Measurements from ENCODE around the gene SLC22A23. TPM values are rescaled to one million over a fixed set of nuclear protein-coding genes. Genes with fewer than 3 reads are reported as not detected.

The SLC22A23 gene
- total RNA-seq, 2 experiments from 2014 or later: 13.4 to 13.6 TPM

- Mint-ChIP-seq H3K4me3 (no peak overlapping the region), H3K9me3 (no peaks in the 10 kb centered on the region), H3K36me3 (ENCODE audit: low read depth) (no peaks in the 10 kb centered on the region), H3K4me1 (ENCODE audit: low read depth) (no peaks in the 10 kb centered on the region), H3K27ac (no peak overlapping the region), H3K27me3 (peaks cover 74% of the 10 kb centered on the region)
- Histone ChIP-seq H3K9me3 (ENCODE audit: control insufficient read depth in 1 of 2, insufficient read depth in 1 of 2, low read length in 2 of 2) (no peaks in the 10 kb centered on the region), H3K4me1 (ENCODE audit: insufficient read depth, low read length) (no peaks in the 10 kb centered on the region), H3K27me3 (ENCODE audit: control insufficient read depth in 1 of 2, insufficient read depth in 2 of 2, low read length in 2 of 2) (peaks cover 19 to 20% of the 10 kb centered on the region in 2 experiments), H3K4me3 (ENCODE audit: low read length) (no peak overlapping the region), H3K36me3 (ENCODE audit: insufficient read depth, low read length) (no peaks in the 10 kb centered on the region), H3K27ac (ENCODE audit: low read depth in 1 of 2, low read length in 2 of 2) (no peak overlapping the region)
- CTCF ChIA-PET: interaction anchor here (0.5 kb wide), 1 partner anchor 165 kb away, joined by 6 read pairs; no protein-coding TSS in a partner anchor
- intact Hi-C loops (cut with DNase I, micrococcal nuclease): no loop called here
- TF ChIP-seq, protein P1, sequence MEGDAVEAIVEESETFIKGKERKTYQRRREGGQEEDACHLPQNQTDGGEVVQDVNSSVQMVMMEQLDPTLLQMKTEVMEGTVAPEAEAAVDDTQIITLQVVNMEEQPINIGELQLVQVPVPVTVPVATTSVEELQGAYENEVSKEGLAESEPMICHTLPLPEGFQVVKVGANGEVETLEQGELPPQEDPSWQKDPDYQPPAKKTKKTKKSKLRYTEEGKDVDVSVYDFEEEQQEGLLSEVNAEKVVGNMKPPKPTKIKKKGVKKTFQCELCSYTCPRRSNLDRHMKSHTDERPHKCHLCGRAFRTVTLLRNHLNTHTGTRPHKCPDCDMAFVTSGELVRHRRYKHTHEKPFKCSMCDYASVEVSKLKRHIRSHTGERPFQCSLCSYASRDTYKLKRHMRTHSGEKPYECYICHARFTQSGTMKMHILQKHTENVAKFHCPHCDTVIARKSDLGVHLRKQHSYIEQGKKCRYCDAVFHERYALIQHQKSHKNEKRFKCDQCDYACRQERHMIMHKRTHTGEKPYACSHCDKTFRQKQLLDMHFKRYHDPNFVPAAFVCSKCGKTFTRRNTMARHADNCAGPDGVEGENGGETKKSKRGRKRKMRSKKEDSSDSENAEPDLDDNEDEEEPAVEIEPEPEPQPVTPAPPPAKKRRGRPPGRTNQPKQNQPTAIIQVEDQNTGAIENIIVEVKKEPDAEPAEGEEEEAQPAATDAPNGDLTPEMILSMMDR (IDR thresholded peaks at IDR 0.05): no peak
- DNase-seq (no peak), ATAC-seq (ENCODE audit: poor library complexity) (no peak)
- POLR2A ChIA-PET: interaction anchor here (0.9 kb wide), 1 partner anchor 9 kb away, joined by 3 read pairs; no protein-coding TSS in a partner anchor
Measured at GRCh38 chr6:3240595-3240994, 216.3 kb downstream of the SLC22A23 start.

DNA sequence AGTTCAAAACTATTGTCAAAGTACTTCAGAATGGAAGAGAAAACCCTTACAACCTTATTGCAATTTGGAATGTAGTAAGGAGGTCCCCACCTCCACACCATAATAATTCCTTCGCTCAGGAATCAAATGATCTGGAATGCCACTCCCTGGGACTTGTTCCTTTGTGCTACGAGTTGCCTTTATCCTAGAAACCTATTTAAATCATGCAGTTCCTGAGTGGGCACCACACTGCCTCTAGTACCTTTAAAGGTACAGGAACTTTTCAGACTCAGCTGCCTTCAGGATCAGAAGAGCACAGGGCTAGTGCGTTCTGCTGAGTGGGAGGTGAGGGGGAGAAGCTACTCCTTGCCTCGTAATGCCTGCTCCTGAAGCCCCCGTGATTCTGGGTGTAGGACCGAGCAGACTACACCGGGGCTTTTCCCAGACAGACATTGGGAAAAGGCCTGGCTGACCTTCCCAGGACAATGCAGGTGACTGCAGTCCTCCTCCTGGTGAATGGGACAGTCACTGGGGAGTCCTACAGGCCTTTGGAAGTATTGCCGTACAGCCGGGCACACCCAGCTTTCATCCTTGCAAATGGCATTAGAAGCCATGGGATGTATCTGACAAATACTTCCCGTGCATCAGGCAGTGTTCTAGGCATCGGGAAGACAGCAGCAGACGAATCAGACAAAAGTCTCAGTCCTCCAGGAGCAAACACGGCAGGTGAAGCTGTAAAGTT, 217.6 kb downstream of the SLC22A23 start:
- H3K36me3 Mint-ChIP-seq (ENCODE audit: low read depth): no peaks in the 10 kb centered on the region
- TF ChIP-seq, protein P1 (IDR thresholded peaks at IDR 0.05): no peak
- ChIA-PET POLR2A (no interaction called here), CTCF (interaction anchor here (1.1 kb wide), 1 partner anchor 12 kb away, joined by 4 read pairs; no protein-coding TSS in a partner anchor)
- H3K4me1 Mint-ChIP-seq (ENCODE audit: low read depth): no peaks in the 10 kb centered on the region
- Histone ChIP-seq H3K36me3 (ENCODE audit: insufficient read depth, low read length) (no peaks in the 10 kb centered on the region), H3K9me3 (ENCODE audit: control insufficient read depth in 1 of 2, insufficient read depth in 1 of 2, low read length in 2 of 2) (no peaks in the 10 kb centered on the region), H3K27ac (ENCODE audit: low read depth in 1 of 2, low read length in 2 of 2) (no peak overlapping the region), H3K4me3 (ENCODE audit: low read length) (no peak overlapping the region), H3K4me1 (ENCODE audit: insufficient read depth, low read length) (no peaks in the 10 kb centered on the region), H3K27me3 (ENCODE audit: control insufficient read depth in 1 of 2, insufficient read depth in 2 of 2, low read length in 2 of 2) (peaks cover 25 to 26% of the 10 kb centered on the region in 2 experiments)
- H3K4me3 Mint-ChIP-seq: no peak overlapping the region
- no peak overlapping the region for H3K27ac Mint-ChIP-seq
- no peak for ATAC-seq (ENCODE audit: poor library complexity)
- no peak for DNase-seq
- intact Hi-C loops (cut with DNase I, micrococcal nuclease): no loop called here
- peaks cover 76% of the 10 kb centered on the region for H3K27me3 Mint-ChIP-seq
- H3K9me3 Mint-ChIP-seq: no peaks in the 10 kb centered on the region

DNA sequence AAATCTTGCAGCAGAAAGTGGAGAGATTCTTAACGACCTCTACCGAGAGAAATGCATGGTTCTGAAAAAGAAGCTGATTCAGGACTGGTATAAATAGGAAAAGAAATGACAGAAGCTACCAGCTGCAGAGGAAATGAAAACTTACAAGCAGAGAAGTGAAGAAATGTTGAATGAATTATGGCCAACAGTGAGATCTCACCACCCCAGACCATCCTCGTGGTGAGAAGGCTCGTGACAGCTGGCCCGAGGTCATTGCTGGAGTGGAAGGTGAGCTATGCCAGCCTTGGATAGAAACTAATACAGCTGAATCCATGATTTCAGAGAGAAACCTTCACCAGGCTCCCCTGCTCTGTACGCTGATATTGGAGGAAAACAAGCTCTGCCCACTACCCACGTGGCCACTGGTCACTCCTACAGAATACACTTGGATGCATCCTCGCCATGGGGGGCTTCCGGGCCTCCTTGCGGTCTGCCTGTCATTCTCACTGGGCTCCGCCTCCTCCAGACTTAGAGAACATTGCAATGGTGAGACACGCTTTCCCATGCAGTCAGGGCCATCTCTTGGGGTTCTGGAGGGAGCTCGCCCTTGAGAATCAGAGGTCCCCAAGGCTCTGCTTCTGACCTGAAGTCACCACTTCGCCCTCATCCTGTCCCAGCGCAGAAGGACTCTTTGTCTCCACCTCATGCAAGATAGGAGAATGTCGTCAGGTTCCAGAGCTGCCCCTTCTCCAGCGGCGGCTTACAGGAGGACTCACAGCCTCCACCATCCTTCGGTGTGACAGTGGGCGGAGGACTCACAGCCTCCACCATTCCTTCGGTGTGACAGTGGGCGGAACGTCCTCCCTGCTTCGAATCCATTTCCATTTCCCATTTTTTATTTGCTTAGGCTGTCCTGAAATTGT, 218.8 kb downstream of the SLC22A23 start:
- H3K27me3 Mint-ChIP-seq: peaks cover 79% of the 10 kb centered on the region
- TF ChIP-seq, protein P1 (IDR thresholded peaks at IDR 0.05): no peak
- H3K4me3 Mint-ChIP-seq: no peak overlapping the region
- DNase-seq (no peak), ATAC-seq (ENCODE audit: poor library complexity) (no peak)
- POLR2A ChIA-PET: no interaction called here
- Histone ChIP-seq H3K4me3 (ENCODE audit: low read length) (no peak overlapping the region), H3K27ac (ENCODE audit: low read depth in 1 of 2, low read length in 2 of 2) (no peak overlapping the region), H3K36me3 (ENCODE audit: insufficient read depth, low read length) (no peaks in the 10 kb centered on the region), H3K9me3 (ENCODE audit: control insufficient read depth in 1 of 2, insufficient read depth in 1 of 2, low read length in 2 of 2) (no peaks in the 10 kb centered on the region), H3K27me3 (ENCODE audit: control insufficient read depth in 1 of 2, insufficient read depth in 2 of 2, low read length in 2 of 2) (peaks cover 32 to 37% of the 10 kb centered on the region in 2 experiments), H3K4me1 (ENCODE audit: insufficient read depth, low read length) (no peaks in the 10 kb centered on the region)
- no peak overlapping the region for H3K27ac Mint-ChIP-seq
- H3K9me3 Mint-ChIP-seq: no peaks in the 10 kb centered on the region
- no peaks in the 10 kb centered on the region for H3K36me3 Mint-ChIP-seq (ENCODE audit: low read depth)
- CTCF ChIA-PET: no interaction called here
- no peaks in the 10 kb centered on the region for H3K4me1 Mint-ChIP-seq (ENCODE audit: low read depth)
- intact Hi-C loops (cut with DNase I, micrococcal nuclease): no loop called here
